ENCODE data around the gene TAS1R2. TPM values are rescaled to one million over a fixed set of nuclear protein-coding genes. Genes with fewer than 3 reads are reported as not detected.

TAS1R2 gene
- total and polyA plus RNA-seq, 2 of the 13 experiments (the other 11 are each of a cell fraction or from before 2014, with no cell fraction given) = not detected

- TF ChIP-seq ZNF687 (CRISPR knock-in tag; IDR thresholded peaks at IDR 0.05) = peak; percentile 70
- no peak for TF ChIP-seq EED (CRISPR knock-in tag; IDR thresholded peaks at IDR 0.05)
- TF ChIP-seq ZNF569 (CRISPR knock-in tag; IDR thresholded peaks at IDR 0.05; ENCODE audit: borderline replicate concordance) = no peak
- peak; percentile 72 for TF ChIP-seq BRD4 (CRISPR knock-in tag; IDR thresholded peaks at IDR 0.05)
- no peak for TF ChIP-seq TEAD2 (CRISPR knock-in tag; IDR thresholded peaks at IDR 0.05)
- TF ChIP-seq PPARG (CRISPR knock-in tag; conservative IDR thresholded peaks at IDR 0.05) = peak; percentile 55
- 0 out of 2 replicates have a peak, but pooled peaks have one; percentile 47 for TF ChIP-seq FIP1L1 (IDR thresholded peaks at IDR 0.05; ENCODE audit: borderline replicate concordance, insufficient read depth, low read depth, low read length)
- peak; percentile 74 for TF ChIP-seq TAF1 (CRISPR knock-in tag; IDR thresholded peaks at IDR 0.05)
- peak in 1 of 2 experiments; percentile 80; a peak in 2 of 4 replicates for TF ChIP-seq EP300 (IDR thresholded peaks at IDR 0.05; ENCODE audit: low read depth in 2 of 2, low read length in 2 of 2)
- TF ChIP-seq EP300 (CRISPR knock-in tag; IDR thresholded peaks at IDR 0.05; ENCODE audit: borderline replicate concordance) = peak; percentile 81
- TF ChIP-seq ATF2 (CRISPR knock-in tag; IDR thresholded peaks at IDR 0.05) = peak; percentile 75
- TF ChIP-seq SETDB1 (CRISPR knock-in tag; IDR thresholded peaks at IDR 0.05; ENCODE audit: borderline replicate concordance) = no peak
- no peak; the same call in 1 of the 2 replicates for TF ChIP-seq NCOR1 (IDR thresholded peaks at IDR 0.05; ENCODE audit: borderline replicate concordance, low read length)
- TF ChIP-seq ZNF614 (CRISPR knock-in tag; IDR thresholded peaks at IDR 0.05; ENCODE audit: borderline replicate concordance) = peak; percentile 87
- no peak for TF ChIP-seq ZNF572 (CRISPR knock-in tag; IDR thresholded peaks at IDR 0.05)
- peak; percentile 87 for TF ChIP-seq SALL1 (CRISPR knock-in tag; IDR thresholded peaks at IDR 0.05)
- peak; percentile 39; the same call in 1 of the 2 replicates for TF ChIP-seq ATF3 (CRISPR knock-in tag; IDR thresholded peaks at IDR 0.05)
- peak; percentile 82 for TF ChIP-seq ETV5 (CRISPR knock-in tag; IDR thresholded peaks at IDR 0.05; ENCODE audit: borderline replicate concordance)
- TF ChIP-seq ZNF280D (CRISPR knock-in tag; IDR thresholded peaks at IDR 0.05) = no peak; the same call in 1 of the 2 replicates
- no peak for TF ChIP-seq ZNF749 (CRISPR knock-in tag; IDR thresholded peaks at IDR 0.05; ENCODE audit: borderline replicate concordance)
Observed at GRCh38 chr1:18901147-18901951, 41.9 kb upstream of the TAS1R2 start (continued).

Data from HepG2 (cell line).